ENCODE measurements around the gene MT1M. TPM values are rescaled to one million over a fixed set of nuclear protein-coding genes. Genes with fewer than 3 reads are reported as not detected.
"Not testable (repeated sequence)": the region's sequence is repeated elsewhere in the genome, so short reads cannot be mapped to it uniquely, and the experiment has no call there.

Gene MT1M
- total RNA-seq, 4 donors from 2014 or later = 3.7 to 74.9 (median 14.9) TPM

DNA sequence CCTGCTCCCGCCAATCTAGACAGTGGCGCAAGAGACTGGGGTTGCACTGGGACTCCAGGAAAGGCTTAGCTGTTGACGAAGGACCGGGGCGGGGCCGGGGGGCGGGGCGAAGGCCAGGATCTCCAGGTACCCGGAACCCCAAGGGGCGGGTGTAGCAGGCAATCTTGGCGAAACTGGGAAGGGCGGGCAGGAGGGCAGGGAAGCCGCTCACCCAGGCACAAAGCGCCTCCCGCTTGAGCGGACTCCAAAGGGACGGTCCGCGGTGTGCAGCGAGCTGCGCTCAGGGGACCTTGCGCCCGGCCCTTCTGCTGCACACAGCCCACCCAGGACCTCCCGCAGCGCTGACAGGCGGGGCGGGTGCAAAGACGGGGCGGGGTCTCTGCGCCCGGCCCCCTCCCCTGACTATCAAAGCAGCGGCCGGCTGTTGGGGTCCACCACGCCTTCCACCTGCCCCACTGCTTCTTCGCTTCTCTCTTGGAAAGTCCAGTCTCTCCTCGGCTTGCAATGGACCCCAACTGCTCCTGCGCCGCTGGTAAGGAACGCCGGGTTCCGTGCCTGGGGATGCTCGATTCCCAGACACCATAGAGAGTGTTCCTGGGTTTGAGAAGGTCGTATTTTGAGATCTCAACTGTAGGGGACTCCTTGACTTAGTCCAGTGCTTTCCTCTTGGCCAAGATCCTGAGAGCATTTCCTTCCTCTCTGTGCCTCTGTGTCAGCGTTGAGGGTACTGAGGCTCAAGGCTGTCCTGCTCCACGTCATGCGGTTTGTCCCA lies 25.3 kb downstream of the MT1M start, which contains the start of gene MT1F:
Gene MT1F (plus strand): TSS at position 405 of the 772 bp plus-strand sequence. CDS start 100 bp downstream, at position 505.
- H3K27ac ChIP-seq (replicated peaks in 1 of 4) = peak within 1 kb of the TSS; percentile 10 to 60 (median 32)
- WGBS = 4% methylated on average over 20 of the region's 46 CpGs

DNA sequence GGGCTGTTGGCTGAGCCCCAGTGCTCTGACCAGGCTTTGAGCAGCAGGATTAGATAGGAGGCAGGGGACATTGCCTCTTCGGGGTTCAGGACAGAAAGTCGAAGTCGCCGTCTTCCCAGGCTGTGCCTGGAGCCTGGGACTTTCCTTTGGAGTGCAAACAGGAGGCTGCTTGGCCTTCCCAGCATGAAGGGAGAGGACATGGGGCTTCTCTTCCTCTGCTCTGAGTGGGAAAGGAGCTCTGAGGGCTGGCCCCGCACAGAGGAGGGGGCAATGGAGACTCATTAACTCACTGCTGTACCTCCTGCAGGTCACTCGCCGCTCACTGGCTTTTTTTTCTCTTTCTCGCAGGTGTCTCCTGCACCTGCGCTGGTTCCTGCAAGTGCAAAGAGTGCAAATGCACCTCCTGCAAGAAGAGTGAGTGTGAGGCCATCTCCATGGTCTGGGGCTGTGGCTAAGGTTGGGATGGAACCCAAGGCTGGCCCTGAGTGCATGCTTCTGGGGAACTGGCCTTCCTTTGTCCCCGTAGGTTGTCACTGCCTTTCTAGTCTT lies 25.9 kb downstream of the MT1M start:
- peaks cover 0 to 62% (median 28%) of the 10 kb centered on the region in 4 donors for H3K27me3 ChIP-seq

More for the DNA sequence above, 25.3 kb downstream of the MT1M start, which contains the start of gene MT1F:
- peaks cover 17 to 21% (median 20%) of the 10 kb centered on the region in 4 donors for H3K4me1 ChIP-seq
- intact Hi-C loops (cut with DNase I) = no loop called here
- no peak for TF ChIP-seq POLR2A (IDR thresholded peaks at IDR 0.05; ENCODE audit: low read depth)
- TF ChIP-seq EP300 (IDR thresholded peaks at IDR 0.05) = no peak
- TF ChIP-seq, protein P1, sequence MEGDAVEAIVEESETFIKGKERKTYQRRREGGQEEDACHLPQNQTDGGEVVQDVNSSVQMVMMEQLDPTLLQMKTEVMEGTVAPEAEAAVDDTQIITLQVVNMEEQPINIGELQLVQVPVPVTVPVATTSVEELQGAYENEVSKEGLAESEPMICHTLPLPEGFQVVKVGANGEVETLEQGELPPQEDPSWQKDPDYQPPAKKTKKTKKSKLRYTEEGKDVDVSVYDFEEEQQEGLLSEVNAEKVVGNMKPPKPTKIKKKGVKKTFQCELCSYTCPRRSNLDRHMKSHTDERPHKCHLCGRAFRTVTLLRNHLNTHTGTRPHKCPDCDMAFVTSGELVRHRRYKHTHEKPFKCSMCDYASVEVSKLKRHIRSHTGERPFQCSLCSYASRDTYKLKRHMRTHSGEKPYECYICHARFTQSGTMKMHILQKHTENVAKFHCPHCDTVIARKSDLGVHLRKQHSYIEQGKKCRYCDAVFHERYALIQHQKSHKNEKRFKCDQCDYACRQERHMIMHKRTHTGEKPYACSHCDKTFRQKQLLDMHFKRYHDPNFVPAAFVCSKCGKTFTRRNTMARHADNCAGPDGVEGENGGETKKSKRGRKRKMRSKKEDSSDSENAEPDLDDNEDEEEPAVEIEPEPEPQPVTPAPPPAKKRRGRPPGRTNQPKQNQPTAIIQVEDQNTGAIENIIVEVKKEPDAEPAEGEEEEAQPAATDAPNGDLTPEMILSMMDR (IDR thresholded peaks at IDR 0.05) = no peak
- TF ChIP-seq POLR2AphosphoS5 (IDR thresholded peaks at IDR 0.05) = peak; percentile 43 to 56
- no peaks in the 10 kb centered on the region for H3K36me3 ChIP-seq
- DNase-seq (ENCODE audit: extremely low spot score) = no peak
- peaks cover 0 to 56% (median 21%) of the 10 kb centered on the region in 4 donors for H3K27me3 ChIP-seq
- no peaks in the 10 kb centered on the region for H3K9me3 ChIP-seq
- H3K4me3 ChIP-seq = peak within 1 kb of the TSS; percentile 48 to 67 (median 52)

DNA sequence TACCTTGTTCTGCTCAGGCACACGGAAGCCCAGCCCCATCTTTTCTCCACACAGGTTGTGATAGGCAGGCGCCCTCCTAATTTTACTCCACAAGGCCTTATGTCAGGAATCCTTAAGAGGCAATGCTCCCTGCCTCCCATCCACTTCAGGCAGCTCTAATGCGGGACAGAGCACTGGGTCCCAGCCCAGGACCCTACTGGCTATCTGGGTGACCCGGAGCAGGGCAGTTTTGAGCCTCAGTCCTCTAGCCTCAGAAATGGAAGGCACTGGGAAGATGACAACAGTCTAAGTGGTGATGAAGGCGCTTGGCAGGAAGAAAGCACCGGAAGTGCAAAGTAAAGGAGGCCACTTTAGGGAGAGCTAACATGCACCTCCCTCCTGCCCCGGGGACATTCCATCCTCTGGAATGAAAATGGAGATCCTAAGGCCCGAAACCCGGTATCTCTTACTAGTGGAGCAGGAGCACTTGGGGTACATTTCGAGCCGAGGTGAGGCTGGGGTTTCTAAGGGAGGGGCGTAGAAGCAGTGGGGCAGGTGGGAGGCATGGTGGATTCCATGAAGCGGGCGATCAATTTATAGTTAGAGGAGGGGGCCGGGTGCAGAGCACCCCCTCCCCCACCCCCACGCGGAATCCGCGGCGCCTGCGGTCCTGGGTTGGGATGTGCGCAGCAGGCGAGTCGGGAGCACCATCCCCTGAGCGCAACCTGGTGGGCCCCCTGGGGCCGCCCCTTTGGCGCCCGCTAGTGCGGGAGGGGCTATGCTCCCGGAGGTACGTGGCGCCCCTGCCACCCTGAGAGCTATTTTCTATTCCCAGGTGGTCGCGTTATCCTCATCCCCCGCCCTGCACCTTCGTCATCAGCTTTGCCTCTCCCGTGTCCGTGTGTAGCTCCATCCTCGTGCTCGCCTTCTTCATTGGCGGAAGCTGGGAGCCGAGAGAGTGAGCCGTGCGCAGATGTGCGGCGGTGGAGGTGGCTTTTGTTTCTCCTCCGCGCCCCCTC lies 30.2 kb downstream of the MT1M start:
- Histone ChIP-seq H3K27ac (replicated peaks in 1 of 4) (no peak overlapping the region), H3K27me3 (peaks cover 0 to 99% (median 33%) of the 10 kb centered on the region in 4 donors), H3K4me1 (peaks cover 19 to 26% (median 24%) of the 10 kb centered on the region in 4 donors), H3K4me3 (peak overlapping the region in 3 of 4 donors; percentile 22 to 43 (median 22)), H3K9me3 (no peaks in the 10 kb centered on the region), H3K36me3 (no peaks in the 10 kb centered on the region)
- no peak for DNase-seq (ENCODE audit: extremely low spot score)
- TF ChIP-seq, protein P1 (IDR thresholded peaks at IDR 0.05) = no peak
- no peak for TF ChIP-seq POLR2AphosphoS5 (IDR thresholded peaks at IDR 0.05)
- TF ChIP-seq POLR2A (IDR thresholded peaks at IDR 0.05; ENCODE audit: low read depth) = no peak
- no peak for TF ChIP-seq EP300 (IDR thresholded peaks at IDR 0.05)
- intact Hi-C loops (cut with DNase I) = no loop called here
- WGBS = 21% methylated on average over 30 of the region's 48 CpGs

More for the DNA sequence above, 25.9 kb downstream of the MT1M start:
- WGBS = 32% methylated on average over 6 of the region's 10 CpGs
- H3K4me1 ChIP-seq = peaks cover 22 to 28% (median 26%) of the 10 kb centered on the region in 4 donors
- TF ChIP-seq, protein P1 (IDR thresholded peaks at IDR 0.05) = no peak
- TF ChIP-seq POLR2A (IDR thresholded peaks at IDR 0.05; ENCODE audit: low read depth) (no peak), EP300 (IDR thresholded peaks at IDR 0.05) (no peak), POLR2AphosphoS5 (IDR thresholded peaks at IDR 0.05) (no peak)
- peak overlapping the region; percentile 48 to 67 (median 52) for H3K4me3 ChIP-seq
- DNase-seq (ENCODE audit: extremely low spot score) = no peak
- H3K9me3 ChIP-seq = no peaks in the 10 kb centered on the region
- intact Hi-C loops (cut with DNase I) = no loop called here
- H3K36me3 ChIP-seq = no peaks in the 10 kb centered on the region
- H3K27ac ChIP-seq (replicated peaks in 1 of 4) = peak overlapping the region in 2 of 4 donors; percentile 10 to 60

DNA sequence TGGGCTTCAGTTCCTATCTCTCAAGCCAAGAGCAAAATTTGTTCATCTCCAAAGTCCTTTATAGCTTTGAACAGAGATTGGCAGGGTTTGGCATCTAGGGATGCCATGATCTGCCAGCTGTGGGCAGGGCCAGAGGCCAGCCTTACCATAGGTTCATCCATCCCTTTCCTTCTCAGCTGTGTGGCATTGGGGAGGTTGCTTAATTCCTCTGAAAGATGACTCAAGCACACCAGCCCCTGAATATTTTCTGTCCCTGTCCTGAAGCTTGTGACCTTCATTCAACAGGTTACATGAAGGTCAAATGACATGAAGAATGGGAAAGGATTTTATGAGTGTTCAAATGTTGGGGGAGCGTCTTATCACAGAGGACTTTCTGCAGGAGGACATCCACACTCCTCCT lies 32.0 kb downstream of the MT1M start:
- TF ChIP-seq POLR2AphosphoS5 (IDR thresholded peaks at IDR 0.05) = no peak
- no peak for TF ChIP-seq POLR2A (IDR thresholded peaks at IDR 0.05; ENCODE audit: low read depth)
- TF ChIP-seq EP300 (IDR thresholded peaks at IDR 0.05) = no peak
- TF ChIP-seq, protein P1 (IDR thresholded peaks at IDR 0.05) = no peak

DNA sequence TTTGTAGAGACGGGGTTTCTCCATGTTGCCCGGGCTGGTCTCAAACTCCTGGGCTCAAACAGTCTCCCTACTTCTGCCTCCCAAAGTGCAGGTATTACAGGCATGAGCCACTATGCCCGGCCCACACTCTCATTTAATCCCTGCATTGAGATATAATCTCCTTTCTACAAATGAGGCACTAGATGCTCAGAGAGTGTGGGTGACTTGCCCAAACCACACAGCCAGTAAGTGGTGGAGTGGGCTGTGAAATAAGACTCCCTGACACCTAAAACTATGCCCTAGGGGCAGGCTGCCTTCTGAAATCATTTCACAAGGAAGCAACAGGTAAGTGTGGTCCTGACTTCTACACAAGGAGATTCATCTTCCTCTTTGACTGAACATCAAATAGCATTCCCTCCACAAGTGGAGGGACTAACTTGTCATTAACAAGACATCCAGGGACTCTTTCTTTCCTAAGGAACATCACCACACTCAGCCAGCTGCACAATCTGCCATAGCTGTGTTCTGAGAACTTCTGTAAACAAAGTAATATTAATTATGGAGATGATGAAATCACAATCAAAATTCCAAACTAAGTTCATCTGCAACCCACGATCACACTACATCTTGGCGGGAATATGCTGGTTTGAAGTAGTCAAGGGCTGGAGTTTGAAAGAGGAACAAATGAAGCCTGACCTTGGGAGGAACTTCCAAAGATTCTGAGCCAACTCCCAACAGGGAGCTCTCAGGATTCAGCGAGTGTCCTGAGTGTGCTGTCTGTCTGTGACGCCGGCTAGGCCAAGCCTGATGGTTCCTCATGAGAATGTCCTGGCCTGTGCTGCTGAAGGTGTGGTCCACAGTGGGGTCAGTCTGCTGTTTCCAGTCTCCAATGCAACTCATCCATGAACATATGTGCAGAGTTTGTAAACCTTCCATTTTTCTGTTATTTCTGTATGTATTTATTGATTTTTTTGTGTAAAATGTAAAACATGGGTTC lies 33.1 kb downstream of the MT1M start:
- DNase-seq (ENCODE audit: extremely low spot score); H3K9me3 ChIP-seq; H3K27ac ChIP-seq (replicated peaks in 1 of 4); H3K36me3 ChIP-seq; H3K4me3 ChIP-seq; intact Hi-C loops (cut with DNase I): not testable (repeated sequence)
- Histone ChIP-seq H3K27me3 (peaks cover 4 to 100% (median 46%) of the 10 kb centered on the region in 4 donors), H3K4me1 (peaks cover 18 to 38% (median 29%) of the 10 kb centered on the region in 4 donors)
- 70% methylated on average over 8 of the region's 8 CpGs for WGBS

More for the DNA sequence above, 32.0 kb downstream of the MT1M start:
- Histone ChIP-seq H3K4me1 (peaks cover 16 to 30% (median 23%) of the 10 kb centered on the region in 4 donors), H3K27me3 (peaks cover 4 to 100% (median 37%) of the 10 kb centered on the region in 4 donors), H3K36me3 (no peaks in the 10 kb centered on the region), H3K27ac (replicated peaks in 1 of 4) (no peak overlapping the region), H3K4me3 (no peak overlapping the region), H3K9me3 (no peaks in the 10 kb centered on the region)
- DNase-seq (ENCODE audit: extremely low spot score) = no peak
- 93% methylated on average over 1 of the region's 1 CpG for WGBS
- intact Hi-C loops (cut with DNase I) = no loop called here

Measured in esophagus muscularis mucosa (tissue), 4 donors.